ENCODE results near the gene PASD1. TPM values are rescaled to one million over a fixed set of nuclear protein-coding genes. Genes with fewer than 3 reads are reported as not detected.
A peak's percentile ranks its signal among the peaks of the same experiment; 100 is the strongest.
"Not testable (repeated sequence)": the region's sequence is repeated elsewhere in the genome, so short reads cannot be mapped to it uniquely, and the experiment has no call there.

The PASD1 gene
- polyA plus RNA-seq, 1 of the 3 experiments (the other 2 are of a cell fraction), result 0.03 TPM

GRCh38 chrX:151543706-151544105, 19.8 kb upstream of the PASD1 start:
- no peaks in the 10 kb centered on the region for H3K4me1 ChIP-seq (ENCODE audit: control insufficient read depth in 1 of 2, insufficient read depth in 2 of 2, low read depth in 1 of 2, low read length in 1 of 2)
- no peaks in the 10 kb centered on the region for H3K79me2 ChIP-seq (ENCODE audit: insufficient read depth)
- WGBS (ENCODE audit: low lambda C conversion rate), result 6% methylated on average over 2 of the region's 2 CpGs
- H3K4me3 ChIP-seq (ENCODE audit: low read depth in 2 of 2, low read length in 1 of 2), result no peak overlapping the region
- no peaks in the 10 kb centered on the region for H3K36me3 ChIP-seq (replicated peaks in 1 of 2; ENCODE audit: control insufficient read depth in 1 of 2, insufficient read depth in 2 of 2, low read length in 1 of 2)
- no peak overlapping the region for H3K9ac ChIP-seq
- H2AFZ ChIP-seq (ENCODE audit: low read depth), result peak overlapping the region; percentile 63; the same call in 1 of the 2 replicates
- ChIA-PET POLR2A (no interaction called here), CTCF (no interaction called here)
- no peaks in the 10 kb centered on the region for H3K9me3 ChIP-seq
- TF ChIP-seq, protein P1, sequence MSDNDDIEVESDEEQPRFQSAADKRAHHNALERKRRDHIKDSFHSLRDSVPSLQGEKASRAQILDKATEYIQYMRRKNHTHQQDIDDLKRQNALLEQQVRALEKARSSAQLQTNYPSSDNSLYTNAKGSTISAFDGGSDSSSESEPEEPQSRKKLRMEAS (IDR thresholded peaks at IDR 0.05; ENCODE audit: low read depth), result no peak
- TF ChIP-seq TEAD4 (IDR thresholded peaks at IDR 0.05; ENCODE audit: borderline replicate concordance, insufficient read depth), result no peak
- no peak for TF ChIP-seq FOXM1 (IDR thresholded peaks at IDR 0.05; ENCODE audit: low read depth)
- no peak for TF ChIP-seq NRF1 (IDR thresholded peaks at IDR 0.05; ENCODE audit: low read depth, low read length)
- TF ChIP-seq EZH2phosphoT487 (IDR thresholded peaks at IDR 0.05; ENCODE audit: borderline replicate concordance, low read depth), result no peak
- no peak for TF ChIP-seq SMC3 (IDR thresholded peaks at IDR 0.05; ENCODE audit: low read depth, low read length)
- no peak for TF ChIP-seq MEF2A (IDR thresholded peaks at IDR 0.05; ENCODE audit: borderline replicate concordance, low read depth)
- TF ChIP-seq NFIC (IDR thresholded peaks at IDR 0.05; ENCODE audit: borderline replicate concordance), result no peak
- no peak for TF ChIP-seq FOXJ3 (CRISPR knock-in tag; IDR thresholded peaks at IDR 0.05)
- no peak for TF ChIP-seq ELF1 (IDR thresholded peaks at IDR 0.05)
- no peak for TF ChIP-seq RAD21 (IDR thresholded peaks at IDR 0.05; ENCODE audit: low read length)
- TF ChIP-seq RCOR1 (IDR thresholded peaks at IDR 0.05; ENCODE audit: low read length), result no peak
- TF ChIP-seq CHD2 (IDR thresholded peaks at IDR 0.05; ENCODE audit: low read length, partially characterized antibody), result no peak
- TF ChIP-seq, protein P2, sequence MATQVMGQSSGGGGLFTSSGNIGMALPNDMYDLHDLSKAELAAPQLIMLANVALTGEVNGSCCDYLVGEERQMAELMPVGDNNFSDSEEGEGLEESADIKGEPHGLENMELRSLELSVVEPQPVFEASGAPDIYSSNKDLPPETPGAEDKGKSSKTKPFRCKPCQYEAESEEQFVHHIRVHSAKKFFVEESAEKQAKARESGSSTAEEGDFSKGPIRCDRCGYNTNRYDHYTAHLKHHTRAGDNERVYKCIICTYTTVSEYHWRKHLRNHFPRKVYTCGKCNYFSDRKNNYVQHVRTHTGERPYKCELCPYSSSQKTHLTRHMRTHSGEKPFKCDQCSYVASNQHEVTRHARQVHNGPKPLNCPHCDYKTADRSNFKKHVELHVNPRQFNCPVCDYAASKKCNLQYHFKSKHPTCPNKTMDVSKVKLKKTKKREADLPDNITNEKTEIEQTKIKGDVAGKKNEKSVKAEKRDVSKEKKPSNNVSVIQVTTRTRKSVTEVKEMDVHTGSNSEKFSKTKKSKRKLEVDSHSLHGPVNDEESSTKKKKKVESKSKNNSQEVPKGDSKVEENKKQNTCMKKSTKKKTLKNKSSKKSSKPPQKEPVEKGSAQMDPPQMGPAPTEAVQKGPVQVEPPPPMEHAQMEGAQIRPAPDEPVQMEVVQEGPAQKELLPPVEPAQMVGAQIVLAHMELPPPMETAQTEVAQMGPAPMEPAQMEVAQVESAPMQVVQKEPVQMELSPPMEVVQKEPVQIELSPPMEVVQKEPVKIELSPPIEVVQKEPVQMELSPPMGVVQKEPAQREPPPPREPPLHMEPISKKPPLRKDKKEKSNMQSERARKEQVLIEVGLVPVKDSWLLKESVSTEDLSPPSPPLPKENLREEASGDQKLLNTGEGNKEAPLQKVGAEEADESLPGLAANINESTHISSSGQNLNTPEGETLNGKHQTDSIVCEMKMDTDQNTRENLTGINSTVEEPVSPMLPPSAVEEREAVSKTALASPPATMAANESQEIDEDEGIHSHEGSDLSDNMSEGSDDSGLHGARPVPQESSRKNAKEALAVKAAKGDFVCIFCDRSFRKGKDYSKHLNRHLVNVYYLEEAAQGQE (IDR thresholded peaks at IDR 0.05; ENCODE audit: low read depth, low read length), result no peak
- TF ChIP-seq TAF1 (IDR thresholded peaks at IDR 0.05; ENCODE audit: borderline replicate concordance, low read depth, low read length), result no peak
- no peak for TF ChIP-seq GABPA (IDR thresholded peaks at IDR 0.05; ENCODE audit: low read depth)
- no peak for DNase-seq
- H4K20me1 ChIP-seq (ENCODE audit: insufficient read depth), result no peaks in the 10 kb centered on the region
- H3K4me2 ChIP-seq, result no peak overlapping the region
- H3K9me2 ChIP-seq, result no peaks in the 10 kb centered on the region
- no peaks in the 10 kb centered on the region for H3F3A ChIP-seq (replicated peaks; ENCODE audit: insufficient read depth)
- H3K27me3 ChIP-seq (ENCODE audit: insufficient read depth), result no peaks in the 10 kb centered on the region; the same call in 1 of the 2 replicates
- no peak overlapping the region for H3K27ac ChIP-seq (ENCODE audit: low read depth in 2 of 2, low read length in 1 of 2)

GRCh38 chrX:151546226-151546625, 17.2 kb upstream of the PASD1 start:
- H4K20me1 ChIP-seq (ENCODE audit: insufficient read depth); H3K4me3 ChIP-seq (ENCODE audit: low read depth in 2 of 2, low read length in 1 of 2); H3K4me2 ChIP-seq; H3F3A ChIP-seq (replicated peaks; ENCODE audit: insufficient read depth); H3K9ac ChIP-seq; H3K27ac ChIP-seq (ENCODE audit: low read depth in 2 of 2, low read length in 1 of 2); H3K36me3 ChIP-seq (replicated peaks in 1 of 2; ENCODE audit: control insufficient read depth in 1 of 2, insufficient read depth in 2 of 2, low read length in 1 of 2); POLR2A ChIA-PET; H3K79me2 ChIP-seq (ENCODE audit: insufficient read depth); H2AFZ ChIP-seq (ENCODE audit: low read depth); H3K9me3 ChIP-seq; H3K9me2 ChIP-seq; H3K4me1 ChIP-seq (ENCODE audit: control insufficient read depth in 1 of 2, insufficient read depth in 2 of 2, low read depth in 1 of 2, low read length in 1 of 2); DNase-seq; H3K27me3 ChIP-seq (ENCODE audit: insufficient read depth); CTCF ChIA-PET: not testable (repeated sequence)
- 18% methylated on average over 3 of the region's 6 CpGs for WGBS (ENCODE audit: low lambda C conversion rate)

GRCh38 chrX:151551176-151551575, 12.3 kb upstream of the PASD1 start:
- H3K9me3 ChIP-seq; CTCF ChIA-PET; H3K4me2 ChIP-seq; DNase-seq; H3K4me3 ChIP-seq (ENCODE audit: low read depth in 2 of 2, low read length in 1 of 2); H3K79me2 ChIP-seq (ENCODE audit: insufficient read depth); H2AFZ ChIP-seq (ENCODE audit: low read depth); H3K27ac ChIP-seq (ENCODE audit: low read depth in 2 of 2, low read length in 1 of 2); H3K9ac ChIP-seq; POLR2A ChIA-PET; H3K4me1 ChIP-seq (ENCODE audit: control insufficient read depth in 1 of 2, insufficient read depth in 2 of 2, low read depth in 1 of 2, low read length in 1 of 2); H3F3A ChIP-seq (replicated peaks; ENCODE audit: insufficient read depth); H3K9me2 ChIP-seq; H4K20me1 ChIP-seq (ENCODE audit: insufficient read depth); H3K36me3 ChIP-seq (replicated peaks in 1 of 2; ENCODE audit: control insufficient read depth in 1 of 2, insufficient read depth in 2 of 2, low read length in 1 of 2): not testable (repeated sequence)
- WGBS (ENCODE audit: low lambda C conversion rate), result 30% methylated on average over 4 of the region's 25 CpGs
- peaks cover 14% of the 10 kb centered on the region; the same call in 1 of the 2 replicates for H3K27me3 ChIP-seq (ENCODE audit: insufficient read depth)

Measured in SK-N-SH (cell line).